ENCODE measurements around the gene CRYGD.
"Not testable (repeated sequence)": the region's sequence is repeated elsewhere in the genome, so short reads cannot be mapped to it uniquely, and the experiment has no call there.

The CRYGD gene

GRCh38 chr2:208129744-208130711 lies 5.7 kb upstream of the CRYGD start, which contains the start of gene CRYGC:
Gene CRYGC (minus strand): TSS chr2:208129828. CDS start chr2:208129792, 36 bp downstream.
- DNase-seq, result no peak

DNA sequence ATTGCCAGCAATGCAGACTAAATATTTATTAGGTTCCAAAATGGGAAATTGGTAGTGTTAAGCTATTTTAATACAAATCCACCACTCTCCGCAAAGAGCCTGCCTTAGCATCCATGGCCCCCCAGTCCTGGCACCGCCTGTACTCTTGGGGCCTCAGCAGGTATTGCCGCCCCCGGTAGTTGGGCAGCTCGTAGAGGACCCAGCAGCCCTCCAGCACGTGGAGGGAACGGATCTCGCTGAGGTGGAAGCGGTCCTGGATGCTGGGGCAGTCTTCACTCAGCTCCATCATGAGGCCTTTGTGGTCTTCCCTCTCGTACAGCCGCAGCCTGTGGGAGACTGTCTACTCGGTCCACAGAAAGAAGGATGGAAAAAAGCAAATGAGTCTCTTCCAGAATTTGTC lies 3.8 kb upstream of the CRYGD start:
- DNase-seq, result no peak

DNA sequence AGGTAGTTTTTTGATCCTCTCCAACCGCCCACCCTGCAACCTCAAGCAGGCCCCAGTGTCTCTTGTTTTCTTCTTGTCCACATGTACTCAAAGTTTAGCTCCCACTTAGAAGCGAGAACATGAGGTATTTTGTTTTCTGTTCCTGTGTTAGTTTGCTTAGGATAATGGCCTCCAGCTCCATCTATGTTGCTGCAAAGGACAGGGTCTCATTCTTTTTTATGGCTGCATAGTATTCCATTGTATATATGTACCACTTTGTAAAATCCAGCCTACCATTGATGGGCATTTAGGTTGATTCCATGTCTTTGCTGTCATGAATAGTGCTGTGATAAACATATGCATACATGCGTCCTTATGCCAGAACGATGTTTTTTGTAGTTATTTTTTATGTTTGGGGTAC lies 2.8 kb upstream of the CRYGD start:
- DNase-seq, result no peak

GRCh38 chr2:208125251-208125650 lies 927 bp upstream of the CRYGD start:
- no peak for DNase-seq

DNA sequence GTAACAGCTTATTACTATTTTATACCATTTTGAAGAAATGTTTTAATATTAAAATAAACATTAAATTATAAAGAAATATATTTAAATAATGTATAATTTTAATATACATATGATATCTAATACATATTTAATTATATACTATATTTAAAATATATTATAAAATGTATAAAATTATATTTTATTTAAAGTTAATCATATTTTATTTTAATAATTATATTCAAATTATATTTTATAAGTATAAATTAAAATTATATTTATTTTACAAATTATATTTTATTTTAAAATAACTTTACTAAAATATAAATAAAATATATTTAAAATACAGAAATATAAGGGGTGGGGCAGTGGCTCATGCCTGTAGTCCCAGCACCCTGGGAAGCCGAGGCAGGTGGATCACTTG lies 2.1 kb downstream of the CRYGD start:
- no peak for DNase-seq

- no peak for DNase-seq
Observed at GRCh38 chr2:208118918-208119317, 5.4 kb downstream of the CRYGD start.

- not testable (repeated sequence) for DNase-seq
Observed at GRCh38 chr2:208117390-208117789, 6.9 kb downstream of the CRYGD start.

- DNase-seq, result no peak
Observed at GRCh38 chr2:208112969-208113368, 11.4 kb downstream of the CRYGD start.

GRCh38 chr2:208112273-208112745 lies 12.0 kb downstream of the CRYGD start:
- DNase-seq, result not testable (repeated sequence)

DNA sequence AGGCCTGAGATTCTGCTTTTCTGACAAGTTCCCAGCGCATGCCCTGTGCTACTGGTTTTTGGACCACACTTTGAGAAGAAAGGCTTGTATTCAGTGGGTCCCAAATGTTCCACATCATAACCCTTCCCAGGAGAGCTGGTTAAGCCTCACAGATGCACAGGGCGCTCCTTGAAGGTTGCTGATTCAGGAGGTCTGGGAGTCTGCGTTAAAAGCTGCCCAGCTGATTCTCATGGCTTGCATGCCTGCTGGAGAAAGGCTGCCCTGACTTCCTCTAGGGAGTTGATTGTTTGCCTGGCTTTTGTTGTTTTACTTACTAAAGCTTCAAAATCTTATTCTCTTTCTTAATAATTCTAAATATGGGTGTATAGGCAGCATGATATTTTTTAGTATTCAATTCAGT lies 20.7 kb downstream of the CRYGD start:
- DNase-seq, result no peak

- DNase-seq, result no peak
Observed at GRCh38 chr2:208101716-208102631, 22.4 kb downstream of the CRYGD start.

DNA sequence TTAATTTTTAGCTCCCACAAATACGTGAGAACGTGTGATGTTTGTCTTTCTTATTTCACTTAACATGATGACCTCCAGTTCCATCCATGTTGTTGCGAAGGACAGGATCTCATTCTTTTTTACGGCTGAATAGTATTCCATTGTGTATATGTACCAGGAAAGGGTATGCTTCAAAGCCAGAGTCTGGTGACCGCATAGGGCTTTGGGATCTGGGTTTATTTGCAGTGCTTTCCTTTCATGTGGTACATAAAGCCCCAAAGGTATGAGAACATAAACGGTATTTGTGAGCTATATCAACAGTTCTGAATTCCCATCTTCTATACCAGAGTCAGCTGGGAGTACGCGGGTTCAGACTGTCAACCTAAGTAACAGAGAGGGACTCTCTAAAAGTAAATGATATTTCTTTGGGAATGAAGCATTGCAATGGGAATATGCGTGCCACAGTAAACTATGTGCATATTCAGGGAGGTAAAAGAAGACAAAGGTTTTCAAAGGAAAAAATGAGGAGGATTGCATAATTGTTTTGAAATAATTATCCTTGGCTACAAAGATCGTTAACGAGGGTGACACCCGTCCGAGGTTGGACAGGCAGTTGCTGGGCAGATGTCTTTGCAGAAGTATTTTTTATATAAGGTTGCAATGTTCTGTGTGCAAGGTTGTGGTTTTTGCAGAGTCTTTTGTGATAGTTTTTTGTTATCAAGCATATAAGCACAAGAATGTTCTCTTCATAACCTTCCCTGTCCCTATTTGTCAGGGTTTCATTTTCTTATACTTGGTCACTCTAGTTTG lies 24.4 kb downstream of the CRYGD start:
- DNase-seq, result no peak

- DNase-seq, result not testable (repeated sequence)
Observed at GRCh38 chr2:208098701-208099100, 25.6 kb downstream of the CRYGD start.

- no peak for DNase-seq
Observed at GRCh38 chr2:208098267-208098666, 26.1 kb downstream of the CRYGD start.

- DNase-seq, result no peak
Observed at GRCh38 chr2:208097801-208098200, 26.5 kb downstream of the CRYGD start.

GRCh38 chr2:208097313-208097712 lies 27.0 kb downstream of the CRYGD start:
- no peak for DNase-seq

- no peak for DNase-seq
Observed at GRCh38 chr2:208096080-208096479, 28.2 kb downstream of the CRYGD start.

- no peak for DNase-seq
Observed at GRCh38 chr2:208093128-208093527, 31.2 kb downstream of the CRYGD start.

GRCh38 chr2:208092093-208092832 lies 32.1 kb downstream of the CRYGD start:
- DNase-seq, result no peak

GRCh38 chr2:208090420-208090819 lies 33.9 kb downstream of the CRYGD start:
- DNase-seq, result no peak

GRCh38 chr2:208086029-208086428 lies 38.3 kb downstream of the CRYGD start:
- no peak for DNase-seq

DNA sequence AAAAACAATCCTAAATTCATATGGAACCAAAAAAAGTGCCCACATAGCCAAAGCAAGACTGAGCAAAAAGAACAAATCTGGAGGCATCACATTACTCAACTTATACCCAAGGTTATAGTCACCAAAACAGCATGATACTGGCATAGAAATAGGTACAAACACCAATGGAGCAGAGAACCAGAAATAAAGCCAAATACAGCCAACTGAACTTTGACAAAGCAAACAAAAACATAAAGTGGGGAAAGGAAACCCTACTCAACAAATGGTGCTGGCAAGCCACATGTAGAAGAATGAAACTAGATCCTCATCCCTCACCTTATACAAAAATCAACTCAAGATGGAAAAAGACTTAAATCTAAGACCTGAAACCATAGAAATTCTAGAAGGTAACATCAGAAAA lies 40.5 kb downstream of the CRYGD start:
- DNase-seq, result no peak
